Ureter (tissue), 1 donor: ENCODE measurements around the gene EFCAB12. TPM values are rescaled to one million over a fixed set of nuclear protein-coding genes. Genes with fewer than 3 reads are reported as not detected.

Experiments used
- DNase-seq: peaks from one replicate; pipeline ENCODE4 v3.0.0-alpha.2; 2020; ENCODE audit warnings: low spot score
- total RNA-seq: library from RNA; stranded (reverse); gene quantifications from one replicate; pipeline ENCODE4 v1.2.4, GENCODE V29; 2023
- donor health status: DM: yes; HTN: yes; CAD: no.

The EFCAB12 gene
- total RNA-seq, 1 donor from 2014 or later: 0.26 TPM

DNA sequence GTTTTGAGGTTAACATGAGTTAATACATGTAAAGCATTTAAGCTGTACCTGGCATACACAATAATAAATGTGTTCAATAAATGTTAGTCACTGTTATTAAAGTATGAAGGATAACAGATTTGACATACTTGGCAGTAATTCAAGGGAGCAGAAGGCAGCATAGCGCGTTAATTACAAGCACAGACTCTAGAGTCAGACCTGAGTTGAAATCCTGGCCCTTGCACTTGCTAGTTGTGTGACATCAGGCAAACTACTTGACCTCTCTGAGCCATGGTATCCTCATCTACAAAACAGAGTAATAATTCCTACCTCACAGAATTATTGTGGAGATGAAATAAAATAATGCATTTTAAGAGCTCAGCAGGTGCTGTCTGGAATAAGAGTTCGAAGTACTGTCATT lies 17.0 kb upstream of the EFCAB12 start:
- DNase-seq: no peak

GRCh38 chr3:129442947-129443346 lies 14.5 kb upstream of the EFCAB12 start:
- DNase-seq: no peak

- no peak for DNase-seq
Observed at GRCh38 chr3:129442486-129442885, 14.1 kb upstream of the EFCAB12 start.

GRCh38 chr3:129441782-129442181 lies 13.3 kb upstream of the EFCAB12 start:
- no peak for DNase-seq

GRCh38 chr3:129441215-129441614 lies 12.8 kb upstream of the EFCAB12 start:
- DNase-seq: no peak

GRCh38 chr3:129440618-129441190 lies 12.3 kb upstream of the EFCAB12 start:
- DNase-seq: no peak

DNA sequence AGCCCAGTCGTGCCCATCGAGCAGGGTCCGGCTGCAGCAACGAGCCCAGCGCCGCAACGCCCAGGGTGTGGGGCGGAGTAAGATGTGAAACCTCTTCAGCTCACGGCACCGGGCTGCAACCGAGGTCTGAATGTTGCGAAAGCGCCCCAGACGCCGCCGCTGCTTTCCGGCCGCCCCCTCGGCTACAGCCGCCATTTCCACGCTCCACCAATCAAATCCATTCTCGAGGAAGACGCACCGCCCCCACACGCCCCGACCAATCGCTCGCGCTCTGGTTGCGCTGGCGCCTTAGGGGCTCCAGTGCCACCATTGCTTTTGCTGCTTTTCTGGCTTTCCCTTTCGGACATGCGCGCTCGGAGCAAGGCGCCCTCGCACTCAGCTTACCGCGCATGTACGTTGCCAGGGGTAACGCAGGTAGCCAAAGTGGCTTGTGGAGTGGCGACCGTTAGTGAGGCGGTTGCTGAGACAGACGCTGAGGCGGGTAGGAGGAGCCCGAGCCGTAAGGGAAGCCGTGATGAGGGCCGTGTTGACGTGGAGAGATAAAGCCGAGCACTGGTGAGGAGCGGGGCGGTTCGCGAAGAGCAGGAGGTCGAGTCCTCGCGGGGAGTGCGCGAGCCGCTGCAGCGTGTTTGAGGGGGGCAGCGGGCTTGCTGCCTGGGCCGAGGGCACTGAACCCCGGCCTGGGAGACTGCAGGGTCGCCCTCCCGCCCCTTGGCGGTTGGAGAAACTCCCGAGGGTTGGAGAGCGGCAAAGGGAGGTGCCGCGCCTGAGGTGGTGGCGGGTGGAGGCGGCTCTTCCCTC lies 11.6 kb upstream of the EFCAB12 start, which contains the start of the genes IFT122 and MBD4:
IFT122 (plus strand) TSS at position 408 of the 801 bp plus-strand sequence; CDS start at position 515, 107 bp downstream.
MBD4 (minus strand) TSS at position 132 of the 801 bp plus-strand sequence; CDS start at position 17, 115 bp downstream.
- DNase-seq: peak; percentile 98

- DNase-seq: no peak
Observed at GRCh38 chr3:129439226-129439816, 10.9 kb upstream of the EFCAB12 start.

GRCh38 chr3:129435367-129435766 lies 6.9 kb upstream of the EFCAB12 start:
- no peak for DNase-seq

GRCh38 chr3:129434140-129434539 lies 5.7 kb upstream of the EFCAB12 start:
- DNase-seq: no peak

DNA sequence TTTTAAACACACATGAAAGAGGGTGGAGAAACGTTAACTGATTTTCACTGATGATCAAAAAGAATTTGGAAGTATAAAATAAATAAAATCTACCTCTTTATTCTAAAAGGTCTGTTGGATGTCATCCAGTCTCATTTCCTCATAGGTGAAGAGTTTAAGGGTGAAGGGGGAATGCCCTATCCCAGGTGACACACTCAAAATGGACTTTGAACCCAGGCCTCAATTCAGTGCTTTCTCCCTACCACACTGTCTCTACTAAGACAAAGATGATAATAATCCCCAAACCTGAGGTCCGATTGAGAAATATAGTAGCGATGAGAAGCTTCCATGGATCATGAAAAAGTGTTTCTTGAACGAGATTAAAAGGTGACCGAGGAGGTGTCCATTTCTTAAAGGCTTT lies 5.1 kb upstream of the EFCAB12 start:
- no peak for DNase-seq

DNA sequence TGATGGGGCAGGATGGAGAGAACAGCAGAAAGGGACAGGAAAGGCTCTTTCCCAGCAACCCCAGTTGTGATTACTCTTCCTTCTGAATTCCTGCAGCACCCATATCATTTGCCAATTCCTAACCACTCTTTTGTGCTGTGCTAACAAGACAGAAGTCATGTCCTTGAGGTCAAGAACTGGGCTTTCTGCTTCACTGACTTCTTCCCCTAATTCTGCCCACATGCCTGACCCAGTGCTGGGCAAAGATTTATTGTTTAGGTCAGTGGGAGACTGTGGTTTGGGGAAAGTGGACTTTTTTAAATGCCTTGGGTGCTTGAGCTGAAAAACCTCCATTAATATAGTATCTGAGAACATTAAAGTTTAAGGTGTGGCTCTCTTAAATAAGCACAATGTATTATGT lies 4.2 kb upstream of the EFCAB12 start:
- DNase-seq: no peak

DNA sequence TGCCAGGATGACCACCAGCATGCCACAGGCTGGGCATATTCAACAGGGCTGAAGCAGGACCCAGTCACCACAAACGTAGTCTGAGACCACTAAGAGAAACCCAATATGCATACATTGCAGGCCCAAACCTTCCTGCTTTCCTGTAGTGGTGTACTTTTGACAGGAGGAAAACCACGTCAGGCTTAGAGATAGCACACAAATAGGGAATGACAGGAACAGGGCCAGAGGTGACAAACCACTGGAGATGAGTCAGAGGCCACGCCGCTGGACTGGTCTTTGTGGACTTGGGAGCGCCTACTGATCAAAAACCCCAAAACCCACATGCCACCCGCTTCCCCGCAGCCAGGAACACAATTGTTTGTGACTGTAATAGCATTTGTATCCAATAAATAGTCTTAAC lies 3.6 kb upstream of the EFCAB12 start:
- DNase-seq: no peak

GRCh38 chr3:129429602-129430001 lies 1.2 kb upstream of the EFCAB12 start:
- DNase-seq: no peak

GRCh38 chr3:129429080-129429451 lies 630 bp upstream of the EFCAB12 start:
- no peak for DNase-seq

DNA sequence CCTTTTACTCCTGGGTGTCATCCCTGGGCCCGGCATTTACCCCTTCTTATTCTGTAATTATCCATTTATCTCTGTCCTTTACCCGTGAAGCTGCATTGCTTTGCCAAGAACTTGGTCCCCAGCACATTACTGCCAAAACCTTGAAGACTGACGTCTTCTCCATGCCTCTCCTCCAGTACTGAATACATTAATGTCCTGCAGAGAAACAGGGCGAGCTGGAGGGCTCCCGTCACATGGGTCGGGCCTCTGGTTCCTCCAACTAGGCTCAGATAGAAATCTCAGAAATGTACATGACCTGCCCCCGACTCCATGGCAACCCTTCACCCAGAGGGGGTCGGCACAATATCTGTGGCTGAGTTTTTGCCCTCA lies 445 bp downstream of the EFCAB12 start:
- no peak for DNase-seq

DNA sequence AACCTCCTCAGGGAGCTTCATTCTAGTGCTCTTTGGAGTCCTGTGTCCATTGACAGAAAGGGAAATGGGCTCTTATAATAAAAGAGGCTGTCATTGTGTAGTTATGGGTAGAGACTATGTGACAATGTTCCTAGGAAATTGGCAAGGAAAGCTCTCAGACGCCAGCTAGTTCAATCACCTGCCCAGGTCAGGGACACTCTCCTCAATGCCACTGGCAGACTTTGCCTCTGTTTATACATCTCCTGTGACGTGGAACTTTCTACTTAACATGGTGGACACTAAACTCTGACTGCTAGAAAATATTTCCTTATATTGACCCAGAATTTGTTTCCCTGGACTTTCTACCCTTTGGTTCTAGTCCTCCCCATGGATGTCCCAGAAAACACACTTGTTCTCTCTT lies 2.8 kb downstream of the EFCAB12 start:
- DNase-seq: no peak

GRCh38 chr3:129425213-129425612 lies 3.2 kb downstream of the EFCAB12 start:
- DNase-seq: no peak

DNA sequence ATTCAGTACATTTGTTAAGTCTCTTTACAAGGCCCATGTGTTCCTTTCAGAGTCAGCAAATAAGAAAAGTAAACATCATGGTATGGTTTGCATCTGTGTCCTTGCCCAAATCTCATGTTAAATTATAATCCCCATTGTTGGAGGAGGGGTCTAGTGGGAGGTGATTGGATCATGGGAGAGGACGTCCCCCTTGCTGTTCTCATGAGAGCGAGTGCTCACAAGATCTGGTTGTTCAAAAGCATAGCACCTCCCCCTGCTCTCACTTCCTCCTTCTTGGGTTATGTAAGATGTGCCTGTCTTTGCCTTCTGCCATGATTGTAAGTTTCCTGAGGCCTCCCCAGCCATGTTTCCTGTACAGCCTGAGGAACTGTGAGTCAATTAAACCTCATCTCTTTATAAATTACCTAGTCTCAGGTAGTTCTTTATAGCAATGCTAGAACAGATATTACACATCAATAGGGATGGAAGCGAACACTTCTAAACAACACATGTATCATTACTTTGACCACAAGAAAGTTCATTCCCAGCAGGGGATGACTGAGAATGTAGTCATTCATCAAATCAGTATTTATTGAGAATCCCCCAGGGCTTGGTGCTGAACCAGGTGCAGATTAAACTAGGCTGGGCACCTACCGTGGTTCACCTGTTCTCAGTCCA lies 4.1 kb downstream of the EFCAB12 start:
- DNase-seq: no peak

DNA sequence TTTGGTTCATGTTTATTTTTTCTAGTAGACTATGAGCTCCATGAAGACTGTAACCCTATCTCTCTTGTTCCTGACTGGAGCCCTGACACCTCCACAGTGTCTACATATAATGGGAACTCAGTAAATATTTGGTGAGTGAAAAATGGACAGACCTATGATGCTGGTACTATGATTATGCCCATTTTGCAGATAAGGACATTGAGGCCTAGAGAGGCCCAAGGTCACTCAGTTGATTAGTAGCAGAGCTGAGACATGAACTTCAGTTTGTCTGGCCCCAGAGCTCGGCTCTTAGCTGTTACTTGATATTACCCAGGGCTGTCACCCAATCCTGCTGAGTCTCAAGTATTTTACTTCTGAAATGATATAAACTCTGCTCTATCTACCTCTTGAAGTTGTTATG lies 5.5 kb downstream of the EFCAB12 start:
- no peak for DNase-seq

DNA sequence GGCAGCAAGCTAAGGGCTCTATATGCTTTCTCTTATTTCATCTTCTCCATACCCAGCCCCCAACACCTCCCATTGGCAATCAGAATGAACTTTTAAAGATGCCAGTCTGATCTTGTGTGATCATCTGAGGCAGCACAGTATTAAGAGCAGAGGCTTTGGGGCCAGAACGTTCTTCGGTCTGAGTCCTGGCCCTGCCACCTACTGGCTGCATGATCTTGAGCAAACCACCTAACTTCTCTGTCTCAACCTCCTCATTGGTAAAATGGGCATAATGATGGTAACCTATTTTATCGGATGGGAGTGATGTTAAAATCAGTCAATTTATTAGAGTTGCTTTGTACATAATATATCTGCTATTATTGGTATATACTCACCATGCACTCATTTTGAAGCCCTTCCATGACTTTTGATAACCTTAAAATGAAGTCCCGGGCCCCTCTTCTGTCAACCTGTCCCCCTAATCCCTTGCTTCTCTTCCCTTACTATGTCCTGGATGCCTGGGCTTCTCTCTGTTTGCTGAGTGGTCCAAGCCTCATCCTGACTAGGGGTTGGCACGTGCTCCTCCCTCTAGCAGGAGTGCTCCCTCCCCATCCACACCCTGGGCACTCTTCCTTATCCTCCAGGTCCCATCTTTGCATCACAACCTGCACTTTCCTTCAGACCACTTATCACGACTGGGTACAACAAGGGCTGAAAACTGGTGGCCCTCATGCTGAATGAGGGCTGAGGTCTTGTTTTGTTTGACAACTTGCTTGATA lies 6.3 kb downstream of the EFCAB12 start:
- no peak for DNase-seq
